ENCODE results near the gene PRELP. TPM values are rescaled to one million over a fixed set of nuclear protein-coding genes. Genes with fewer than 3 reads are reported as not detected.

PRELP gene
- total RNA-seq, 1 experiment from 2014 or later: not detected

DNA sequence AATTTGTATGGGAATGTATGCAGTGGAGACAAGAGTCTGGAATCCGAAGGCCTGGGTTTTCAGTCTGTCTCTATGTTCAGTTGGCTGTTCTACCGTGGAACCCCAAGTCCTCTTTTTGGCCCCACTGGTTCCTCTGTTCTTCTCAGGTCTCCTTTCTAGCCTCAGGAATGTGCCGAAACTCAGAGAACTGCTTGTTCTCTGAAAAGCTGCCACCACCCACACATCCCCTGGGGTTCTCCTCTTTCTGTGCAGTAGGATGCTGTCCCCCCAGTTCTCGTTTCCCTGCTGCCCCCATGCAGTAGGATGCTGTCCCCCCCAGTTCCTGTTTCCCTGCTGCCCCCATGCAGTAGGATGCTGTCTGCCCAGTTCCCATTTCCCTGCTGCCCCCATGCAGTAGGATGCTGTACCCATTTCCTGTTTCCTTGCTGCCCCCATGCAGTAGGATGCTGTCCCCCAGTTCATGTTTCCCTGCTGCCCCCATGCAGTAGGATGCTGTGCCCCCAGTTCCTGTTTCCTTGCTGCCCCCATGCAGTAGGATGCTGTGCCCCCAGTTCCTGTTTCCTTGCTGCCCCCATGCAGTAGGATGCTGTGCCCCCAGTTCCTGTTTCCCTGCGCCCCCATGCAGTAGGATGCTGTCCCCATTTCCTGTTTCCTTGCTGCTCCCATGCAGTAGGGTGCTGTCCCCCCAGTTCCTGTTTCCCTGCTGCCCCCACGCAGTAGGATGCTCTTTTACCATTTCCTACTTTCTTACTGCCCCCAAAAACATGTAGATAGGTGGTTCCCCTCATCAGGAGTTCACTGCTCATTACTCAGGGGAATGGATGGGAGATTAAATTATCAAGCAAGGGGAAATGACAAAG is 53.6 kb downstream of the PRELP start:
- Mint-ChIP-seq H3K4me1 (ENCODE audit: low read depth, unreplicated experiment) (peaks cover 9% of the 10 kb centered on the region), H3K36me3 (ENCODE audit: insufficient read depth, unreplicated experiment) (no peaks in the 10 kb centered on the region), H3K27me3 (ENCODE audit: insufficient read depth, unreplicated experiment) (no peaks in the 10 kb centered on the region), H3K27ac (ENCODE audit: unreplicated experiment) (no peak overlapping the region), H3K9me3 (ENCODE audit: unreplicated experiment) (no peaks in the 10 kb centered on the region), H3K4me3 (ENCODE audit: unreplicated experiment) (no peak overlapping the region)
- ChIA-PET CTCF (interaction anchor here (1.3 kb wide), 1 partner anchor 9 kb away, joined by 3 read pairs; no protein-coding TSS in a partner anchor), POLR2A (no interaction called here)
- no peak overlapping the region for H3K4me3 ChIP-seq (ENCODE audit: low read depth, low read length)
- BruUV-seq (replicated peaks): no TSS peak
- intact Hi-C loops (cut with micrococcal nuclease; ENCODE audit: unreplicated experiment): no loop called here
- H3K9me3 ChIP-seq: no peaks in the 10 kb centered on the region
- no peak for TF ChIP-seq CTCF (IDR thresholded peaks at IDR 0.05; ENCODE audit: insufficient read depth in 1 of 2, low read depth in 1 of 2, low read length in 1 of 2, severe bottlenecking in 1 of 2, unreplicated experiment in 1 of 2)
- no peaks in the 10 kb centered on the region for H3K36me3 ChIP-seq (ENCODE audit: control insufficient read depth, insufficient read depth, low read length)
- H3K4me1 ChIP-seq: no peaks in the 10 kb centered on the region
- no peaks in the 10 kb centered on the region for H3K27me3 ChIP-seq (replicated peaks; ENCODE audit: control insufficient read depth, insufficient read depth, low read length)
- no peak for DNase-seq

- Histone ChIP-seq H3K9me3 (no peaks in the 10 kb centered on the region), H3K27me3 (replicated peaks; ENCODE audit: control insufficient read depth, insufficient read depth, low read length) (no peaks in the 10 kb centered on the region), H3K4me3 (ENCODE audit: low read depth, low read length) (no peak overlapping the region), H3K36me3 (ENCODE audit: control insufficient read depth, insufficient read depth, low read length) (no peaks in the 10 kb centered on the region), H3K4me1 (peaks cover 5% of the 10 kb centered on the region)
- Mint-ChIP-seq H3K27me3 (ENCODE audit: insufficient read depth, unreplicated experiment) (no peaks in the 10 kb centered on the region), H3K9me3 (ENCODE audit: unreplicated experiment) (no peaks in the 10 kb centered on the region), H3K27ac (ENCODE audit: unreplicated experiment) (no peak overlapping the region), H3K36me3 (ENCODE audit: insufficient read depth, unreplicated experiment) (no peaks in the 10 kb centered on the region), H3K4me1 (ENCODE audit: low read depth, unreplicated experiment) (peaks cover 9% of the 10 kb centered on the region), H3K4me3 (ENCODE audit: unreplicated experiment) (no peak overlapping the region)
- intact Hi-C loops (cut with micrococcal nuclease; ENCODE audit: unreplicated experiment): no loop called here
- ChIA-PET POLR2A (interaction anchor here (0.5 kb wide), 1 partner anchor 534 kb away, joined by 4 read pairs; no protein-coding TSS in a partner anchor), CTCF (no interaction called here)
- TF ChIP-seq CTCF (IDR thresholded peaks at IDR 0.05; ENCODE audit: insufficient read depth in 1 of 2, low read depth in 1 of 2, low read length in 1 of 2, severe bottlenecking in 1 of 2, unreplicated experiment in 1 of 2): no peak
- no TSS peak for BruUV-seq (replicated peaks)
- no peak for DNase-seq
These were observed 55.5 kb downstream of the PRELP start for GRCh38 chr1:203531063-203531462.

GRCh38 chr1:203534012-203534411 is 58.4 kb downstream of the PRELP start:
- Histone ChIP-seq H3K27me3 (replicated peaks; ENCODE audit: control insufficient read depth, insufficient read depth, low read length) (no peaks in the 10 kb centered on the region), H3K9me3 (no peaks in the 10 kb centered on the region), H3K36me3 (ENCODE audit: control insufficient read depth, insufficient read depth, low read length) (no peaks in the 10 kb centered on the region), H3K4me1 (peaks cover 33% of the 10 kb centered on the region), H3K4me3 (ENCODE audit: low read depth, low read length) (no peak overlapping the region)
- Mint-ChIP-seq H3K4me3 (ENCODE audit: unreplicated experiment) (no peak overlapping the region), H3K9me3 (ENCODE audit: unreplicated experiment) (no peaks in the 10 kb centered on the region), H3K27me3 (ENCODE audit: insufficient read depth, unreplicated experiment) (no peaks in the 10 kb centered on the region), H3K36me3 (ENCODE audit: insufficient read depth, unreplicated experiment) (peaks cover 11% of the 10 kb centered on the region), H3K27ac (ENCODE audit: unreplicated experiment) (no peak overlapping the region), H3K4me1 (ENCODE audit: low read depth, unreplicated experiment) (peaks cover 23% of the 10 kb centered on the region)
- BruUV-seq (replicated peaks): no TSS peak
- TF ChIP-seq CTCF (IDR thresholded peaks at IDR 0.05; ENCODE audit: insufficient read depth in 1 of 2, low read depth in 1 of 2, low read length in 1 of 2, severe bottlenecking in 1 of 2, unreplicated experiment in 1 of 2): no peak
- intact Hi-C loops (cut with micrococcal nuclease; ENCODE audit: unreplicated experiment): no loop called here
- POLR2A ChIA-PET: no interaction called here
- DNase-seq: no peak
- CTCF ChIA-PET: no interaction called here
